Ovary (tissue), 9 donors: ENCODE data around the gene RBM45. TPM values are rescaled to one million over a fixed set of nuclear protein-coding genes. Genes with fewer than 3 reads are reported as not detected.

Experiments
- DNase-seq, 5 donors: peaks; one replicate each; pipeline ENCODE4 v3.0.0-alpha.2; 2019 to 2020
- H3K27ac ChIP-seq, 2 donors: fragments of 200-600 bp; one replicate each; pipeline versions ENCODE4 v1.5.1 to v1.8.0; 2019 to 2022
- H3K27me3 ChIP-seq: fragments of 200-600 bp; one replicate; pipeline ENCODE4 v1.8.0; 2022
- H3K36me3 ChIP-seq: fragments of 200-600 bp; sonication (generic); one replicate; pipeline ENCODE4 v1.5.1; 2019
- H3K4me1 ChIP-seq: one replicate; pipeline ENCODE4 v1.8.1; 2013; ENCODE audit warnings: mild to moderate bottlenecking, moderate library complexity; ENCODE audit not compliant: insufficient read depth
- H3K4me3 ChIP-seq: fragments of 200-600 bp; sonication (generic); one replicate; pipeline ENCODE4 v1.5.1; 2017
- H3K9me3 ChIP-seq, 2 donors: fragments of 200-600 bp in 1 of 2; sonication (generic) in 1 of 2; one replicate each; pipeline versions ENCODE4 v1.5.1 to v1.8.1; 2013 to 2019; ENCODE audit warnings: mild to moderate bottlenecking in 1 of 2, moderate library complexity in 1 of 2
- EP300 ChIP-seq: sonication (generic); formaldehyde crosslinking; IDR thresholded peaks from one replicate; pipeline ENCODE4 v1.6.1; 2017; ENCODE audit warnings: antibody characterized with exemption
- POLR2A ChIP-seq: fragments of 450-650 bp; IDR thresholded peaks from one replicate; pipeline ENCODE4 v1.6.1; 2017; ENCODE audit warnings: antibody characterized with exemption, mild to moderate bottlenecking, moderate library complexity
- WGBS, 3 donors: extraction: QIAGEN DNeasy Blood & Tissue Kit in 1 of 3; methylation state at CpG; one replicate each; pipeline versions ENCODE4 v1.1.5 to v1.1.7; 2013 to 2017; 5-methylcytosine and 5-hydroxymethylcytosine counted together
- intact Hi-C, 4 donors: fragments of 100-400 bp; cut with DNase I; formaldehyde crosslinking; loops; one replicate each; pipeline versions ENCODE4 v1.11.0 to v1.15.1; 2022 to 2023
- polyA plus RNA-seq, 2 donors: library from polyadenylated mRNA; stranded (reverse); fragments of 200-250 nt in 1 of 2; fragments of 350-450 nt in 1 of 2; fragmentation: Illumina TruSeq in 1 of 2; extraction: RNeasy Lipid Tissue Mini Kit (QIAGEN cat#74804) in 1 of 2; gene quantifications; one replicate each; pipeline ENCODE4 v1.2.3, GENCODE V29; 2013 to 2014
- total RNA-seq, 7 donors: library from RNA; depleted of rRNA in 2 of 7; stranded (reverse); fragments of >200 nt in 2 of 7; fragmentation: NEBNext Ultra II Directional in 3 of 7; extraction: Animal tissue kit (Norgen Biotek cat#: 25700) in 3 of 7; gene quantifications; one replicate each; pipeline versions ENCODE4 v1.1.0 to v1.2.4, GENCODE V29; 2016 to 2023
- TF ChIP-seq, protein P1 (sequence below), 3 donors: fragments of 450-650 bp in 2 of 3; fragments of 200-600 bp in 1 of 3; IDR thresholded peaks; one replicate each; pipeline versions ENCODE4 v1.5.1 to v1.8.0; 2016 to 2022; ENCODE audit warnings: antibody characterized with exemption in 3 of 3, mild to moderate bottlenecking in 1 of 3
- donor health status: DM: no; HTN: no; CAD: no; lungs with moderate emphysema.
- donor health status: DM: no; HTN: no; CAD: no.
- donor health status: Bipolar disorder and iron deficiency.
- donor health status: DM: yes; HTN: yes; CAD: no.
- donor health status: DM: no; HTN: no; CAD: no.
- donor health status: DM: yes; HTN: yes; CAD: no.

Gene RBM45
- total and polyA plus RNA-seq, 9 donors: 5.6 to 15.0 (median 8.3) TPM

DNA sequence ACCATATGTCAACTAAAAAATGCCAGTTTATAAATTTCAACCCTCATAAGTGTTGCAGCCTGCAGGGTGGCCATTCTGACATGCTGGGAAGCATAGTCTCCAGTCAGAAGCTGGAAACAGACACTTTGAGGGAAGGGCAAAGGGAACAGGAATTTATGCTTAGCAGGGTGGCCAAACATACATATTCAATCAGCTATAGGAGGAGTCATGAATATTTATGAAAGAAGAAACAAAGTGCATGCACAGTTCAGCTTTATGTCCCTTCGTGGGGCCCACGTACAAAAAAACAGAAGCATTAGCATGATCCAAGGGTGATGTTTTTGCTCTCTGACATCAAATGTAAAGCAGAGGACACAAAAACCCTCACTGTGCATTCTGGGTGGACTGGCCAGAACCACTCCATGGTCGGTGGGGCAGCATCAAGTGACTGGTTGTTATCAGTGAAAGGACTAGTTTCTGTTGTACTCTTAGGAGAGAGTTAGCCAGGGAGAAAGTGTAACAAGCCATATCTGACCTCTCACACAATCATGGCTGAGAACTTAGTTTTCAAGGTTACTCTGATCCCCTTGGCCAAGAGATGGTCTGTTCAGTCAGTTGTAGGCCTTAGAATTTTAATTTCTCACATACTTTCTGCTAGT lies 29.7 kb upstream of the RBM45 start:
- TF ChIP-seq, protein P1, sequence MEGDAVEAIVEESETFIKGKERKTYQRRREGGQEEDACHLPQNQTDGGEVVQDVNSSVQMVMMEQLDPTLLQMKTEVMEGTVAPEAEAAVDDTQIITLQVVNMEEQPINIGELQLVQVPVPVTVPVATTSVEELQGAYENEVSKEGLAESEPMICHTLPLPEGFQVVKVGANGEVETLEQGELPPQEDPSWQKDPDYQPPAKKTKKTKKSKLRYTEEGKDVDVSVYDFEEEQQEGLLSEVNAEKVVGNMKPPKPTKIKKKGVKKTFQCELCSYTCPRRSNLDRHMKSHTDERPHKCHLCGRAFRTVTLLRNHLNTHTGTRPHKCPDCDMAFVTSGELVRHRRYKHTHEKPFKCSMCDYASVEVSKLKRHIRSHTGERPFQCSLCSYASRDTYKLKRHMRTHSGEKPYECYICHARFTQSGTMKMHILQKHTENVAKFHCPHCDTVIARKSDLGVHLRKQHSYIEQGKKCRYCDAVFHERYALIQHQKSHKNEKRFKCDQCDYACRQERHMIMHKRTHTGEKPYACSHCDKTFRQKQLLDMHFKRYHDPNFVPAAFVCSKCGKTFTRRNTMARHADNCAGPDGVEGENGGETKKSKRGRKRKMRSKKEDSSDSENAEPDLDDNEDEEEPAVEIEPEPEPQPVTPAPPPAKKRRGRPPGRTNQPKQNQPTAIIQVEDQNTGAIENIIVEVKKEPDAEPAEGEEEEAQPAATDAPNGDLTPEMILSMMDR (IDR thresholded peaks at IDR 0.05): no peak
- TF ChIP-seq POLR2A: no peak
- no peak for TF ChIP-seq EP300
- intact Hi-C loops: no loop called here
- 64 to 81% (median 64%) methylated on average over 3 of the region's 3 CpGs for WGBS, 3 donors

DNA sequence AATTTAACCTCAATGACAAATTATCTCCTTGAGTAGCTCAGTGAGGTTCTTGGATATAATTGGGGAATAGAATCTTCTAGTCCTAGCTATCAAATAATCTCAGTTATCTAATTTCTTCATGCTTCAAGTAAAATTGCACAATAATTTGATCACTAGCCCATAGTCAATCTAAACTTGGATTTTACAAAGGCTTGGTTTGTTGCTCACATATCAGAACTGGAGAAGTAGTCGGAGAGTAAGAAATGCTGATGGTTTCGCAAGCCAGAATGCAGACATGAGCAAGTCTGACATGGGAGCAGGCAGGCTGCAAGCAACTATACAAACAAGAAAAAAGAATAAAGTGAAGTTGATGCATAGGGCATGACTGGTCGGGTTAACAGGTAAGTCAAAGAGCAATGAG lies 28.0 kb upstream of the RBM45 start:
- TF ChIP-seq, protein P1 (IDR thresholded peaks at IDR 0.05): no peak
- no peak for TF ChIP-seq POLR2A
- no peak for TF ChIP-seq EP300
- intact Hi-C loops: no loop called here
- no peaks in the 10 kb centered on the region for H3K4me1 ChIP-seq
- H3K4me3 ChIP-seq: no peak overlapping the region
- 81 to 90% (median 82%) methylated on average over 3 of the region's 3 CpGs for WGBS, 3 donors
- H3K9me3 ChIP-seq: no peaks in the 10 kb centered on the region
- no peak for DNase-seq
- no peaks in the 10 kb centered on the region for H3K36me3 ChIP-seq
- H3K27me3 ChIP-seq: no peaks in the 10 kb centered on the region
- H3K27ac ChIP-seq: no peak overlapping the region

More for the DNA sequence above, 29.7 kb upstream of the RBM45 start:
- Histone ChIP-seq H3K36me3 (no peaks in the 10 kb centered on the region), H3K27me3 (no peaks in the 10 kb centered on the region), H3K4me3 (no peak overlapping the region), H3K9me3 (no peaks in the 10 kb centered on the region), H3K27ac (no peak overlapping the region), H3K4me1 (no peaks in the 10 kb centered on the region)
- no peak for DNase-seq

DNA sequence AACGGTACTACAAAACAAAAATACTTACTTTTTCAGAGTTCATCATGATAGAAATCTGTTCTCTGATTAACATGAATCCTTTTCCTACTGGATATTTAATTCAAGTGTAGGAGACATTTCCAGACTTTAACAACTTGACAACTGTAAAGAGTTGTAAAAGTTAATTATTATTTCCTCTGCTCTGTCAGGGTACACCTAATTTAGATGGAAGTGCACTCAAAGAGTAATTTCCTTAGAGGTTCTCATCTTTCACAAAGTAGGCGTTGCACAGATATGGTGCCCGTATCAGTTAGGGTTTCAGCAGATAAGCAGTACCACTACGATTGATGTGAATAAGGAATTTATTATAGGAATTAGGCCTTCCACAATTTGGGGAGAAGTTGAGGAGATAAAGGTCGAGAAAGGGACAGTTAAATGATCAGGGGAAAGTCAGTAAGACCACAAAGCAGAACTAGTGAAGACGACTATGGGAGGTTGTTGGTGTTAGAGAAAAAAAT lies 23.4 kb upstream of the RBM45 start:
- TF ChIP-seq, protein P1 (IDR thresholded peaks at IDR 0.05): no peak
- TF ChIP-seq POLR2A (no peak), EP300 (no peak)
- Histone ChIP-seq H3K9me3 (no peaks in the 10 kb centered on the region), H3K27me3 (no peaks in the 10 kb centered on the region), H3K36me3 (no peaks in the 10 kb centered on the region), H3K4me1 (no peaks in the 10 kb centered on the region), H3K4me3 (no peak overlapping the region), H3K27ac (no peak overlapping the region)
- no peak for DNase-seq
- intact Hi-C loops: no loop called here
- 68 to 75% (median 72%) methylated on average over 6 of the region's 6 CpGs for WGBS, 3 donors

DNA sequence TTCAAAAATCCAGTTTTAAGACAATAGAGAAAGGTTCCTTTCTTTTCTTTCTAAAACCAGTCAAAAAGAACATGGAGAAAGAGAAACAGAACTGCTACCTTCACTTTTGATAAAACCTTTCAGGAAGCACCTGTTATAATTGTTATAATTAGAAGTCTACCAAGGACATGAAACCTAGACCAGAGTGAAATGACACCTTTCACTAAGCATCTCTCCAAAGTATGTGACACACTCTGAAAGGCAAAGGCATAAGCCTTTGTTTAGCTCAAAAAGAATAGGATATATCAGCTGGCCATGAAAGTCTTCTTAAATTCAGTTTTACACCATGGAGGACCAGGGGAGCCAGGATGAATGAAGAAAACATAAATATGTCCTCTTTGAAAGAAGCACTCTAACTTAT lies 18.8 kb upstream of the RBM45 start:
- Histone ChIP-seq H3K4me1 (no peaks in the 10 kb centered on the region), H3K36me3 (no peaks in the 10 kb centered on the region), H3K4me3 (no peak overlapping the region), H3K27ac (no peak overlapping the region), H3K27me3 (no peaks in the 10 kb centered on the region), H3K9me3 (no peaks in the 10 kb centered on the region)
- intact Hi-C loops: no loop called here
- DNase-seq: no peak
- no peak for TF ChIP-seq EP300
- TF ChIP-seq, protein P1 (IDR thresholded peaks at IDR 0.05): no peak
- TF ChIP-seq POLR2A: no peak
